Activated gamma-delta T cell treated with Interleukin-2 at 50 U/mL for 16 hours (primary cell): Measurements from ENCODE around the gene TBX21.
A peak's percentile ranks its signal among the peaks of the same experiment; 100 is the strongest.

Experiments used
- DNase-seq: peaks from one replicate; pipeline ENCODE4 v3.0.0-alpha.2; 2020

TBX21 gene

DNA sequence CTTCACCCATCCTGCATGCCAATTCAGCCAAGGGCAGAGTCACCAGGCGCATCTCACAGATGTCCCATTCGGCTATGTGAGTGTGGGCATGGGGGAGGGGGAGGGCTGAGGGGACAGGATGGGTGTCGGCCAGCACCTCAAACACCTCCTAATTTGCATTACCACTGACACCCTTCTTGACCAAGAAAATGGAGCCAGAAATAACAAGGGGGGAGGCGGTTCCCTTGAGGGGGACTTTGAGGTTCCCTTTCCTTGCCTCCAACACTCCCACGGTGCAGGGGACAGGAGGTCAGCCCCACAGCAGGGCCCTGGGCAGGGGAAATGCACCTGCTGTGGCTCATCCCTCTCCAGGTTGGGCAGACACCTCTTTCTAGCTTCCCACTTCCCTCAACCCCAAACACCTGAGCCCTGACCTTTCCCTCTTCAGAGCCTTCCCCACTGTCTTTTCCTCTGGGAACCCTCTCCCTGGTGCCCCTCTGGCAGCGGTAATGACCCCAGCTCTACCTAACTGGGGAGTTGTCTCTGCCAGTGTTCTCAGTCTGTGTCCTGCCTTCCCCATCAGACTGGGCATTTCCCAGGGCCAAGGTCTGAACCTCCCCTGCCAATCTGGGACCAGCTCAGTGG, 18.2 kb upstream of the TBX21 start:
- no peak for DNase-seq

DNA sequence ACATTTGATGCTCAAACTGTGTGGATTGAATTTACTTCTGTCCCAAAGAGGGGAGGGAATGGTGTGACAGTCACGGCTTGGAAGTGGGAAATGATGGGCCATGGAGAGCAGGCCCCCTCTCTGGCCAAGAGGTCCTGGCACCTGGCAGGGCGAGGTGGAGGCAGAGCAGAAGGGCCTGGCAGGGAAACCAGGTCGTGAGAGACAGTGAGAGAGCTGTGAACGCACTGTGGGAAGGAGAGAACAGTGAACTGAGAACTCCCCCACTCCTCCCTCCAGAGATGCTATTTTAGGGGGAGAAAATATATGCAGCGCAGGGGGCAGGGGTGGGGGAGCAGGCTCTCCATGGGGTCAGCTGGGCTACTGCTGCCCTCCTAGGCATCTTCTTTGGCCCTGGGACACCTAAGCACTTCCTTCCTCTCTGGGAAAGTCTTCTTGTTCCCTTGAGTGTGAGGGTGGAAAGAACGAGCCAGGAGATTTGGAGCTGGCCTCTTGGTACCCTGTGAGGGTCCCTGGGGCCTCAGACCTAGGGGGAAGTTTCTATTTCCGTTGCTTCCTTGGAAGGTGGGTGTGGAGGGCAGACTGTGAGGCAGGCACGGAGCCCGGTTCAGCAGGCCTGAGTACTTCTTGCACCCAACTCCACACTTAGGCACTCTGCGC, 17.2 kb upstream of the TBX21 start:
- no peak for DNase-seq

DNA sequence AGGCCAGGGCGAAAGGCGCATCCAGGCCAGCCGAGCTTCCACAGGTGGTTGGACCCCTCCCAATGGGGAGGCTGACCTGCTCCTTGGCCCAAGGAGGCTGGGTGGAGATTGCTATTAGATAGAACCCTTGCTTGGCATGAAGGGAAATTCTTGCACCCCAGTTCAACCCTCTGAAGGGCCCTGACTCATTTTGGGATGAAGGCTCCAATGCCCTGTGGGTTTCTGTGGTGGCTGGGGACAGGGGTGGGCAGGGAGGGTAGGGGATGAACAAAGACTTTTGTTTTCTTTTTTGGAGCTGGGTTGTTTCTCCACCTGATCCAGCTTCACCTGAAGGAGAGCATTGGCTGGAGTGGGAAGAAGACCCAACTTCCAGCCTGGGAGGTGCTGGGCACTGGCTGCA, 16.7 kb upstream of the TBX21 start:
- DNase-seq = no peak

DNA sequence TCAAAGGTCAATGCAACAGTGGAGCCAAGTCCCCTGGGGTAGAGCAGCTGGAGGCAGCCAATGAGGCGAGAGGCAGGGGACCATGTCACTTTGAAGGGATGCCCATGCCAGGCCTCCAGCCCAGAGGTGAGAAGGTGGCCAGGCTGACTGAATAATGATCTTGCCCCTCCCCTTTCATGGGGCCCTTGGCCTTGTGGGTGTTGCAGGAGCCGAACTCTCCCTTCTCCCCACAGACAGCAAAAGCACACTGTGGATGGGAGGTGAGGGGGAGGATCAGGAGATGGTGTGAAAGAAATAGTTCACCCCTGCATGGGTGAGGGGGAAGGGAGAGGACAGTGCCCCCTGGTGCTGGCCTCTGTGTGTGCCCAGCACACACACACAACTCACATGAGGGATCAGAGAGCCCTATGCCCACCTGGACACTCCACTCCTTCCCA, 15.8 kb upstream of the TBX21 start:
- DNase-seq = no peak

DNA sequence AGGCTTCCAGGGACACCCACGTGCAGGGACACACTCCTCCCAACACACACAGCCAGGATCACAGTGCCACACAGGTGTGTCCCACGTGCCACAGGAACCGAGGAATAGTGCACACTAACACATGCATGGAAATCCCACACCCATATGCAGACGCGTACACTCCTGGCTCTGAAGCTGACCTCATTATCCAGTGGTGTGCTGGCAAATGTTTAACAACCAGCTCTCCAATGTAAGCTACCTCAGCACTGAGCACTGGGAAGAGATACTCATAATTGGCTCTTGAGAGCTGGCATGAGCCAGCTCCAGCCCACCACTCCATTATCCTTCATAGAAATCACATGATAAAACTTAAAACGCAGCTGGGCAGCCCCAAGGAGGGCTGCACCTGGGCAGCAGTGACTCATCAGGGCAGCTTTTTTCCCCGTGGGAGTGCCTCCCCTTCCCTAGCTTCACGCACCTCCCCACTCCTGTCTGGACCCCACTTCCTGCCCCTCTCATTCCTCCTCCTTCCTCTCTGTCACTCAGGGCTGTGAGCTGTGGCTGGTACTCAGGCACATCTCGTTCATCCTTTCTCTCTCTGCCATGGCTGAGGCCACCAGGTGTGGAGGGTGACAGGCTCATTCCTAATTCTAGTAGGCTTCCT, 14.9 kb upstream of the TBX21 start:
- DNase-seq = no peak

DNA sequence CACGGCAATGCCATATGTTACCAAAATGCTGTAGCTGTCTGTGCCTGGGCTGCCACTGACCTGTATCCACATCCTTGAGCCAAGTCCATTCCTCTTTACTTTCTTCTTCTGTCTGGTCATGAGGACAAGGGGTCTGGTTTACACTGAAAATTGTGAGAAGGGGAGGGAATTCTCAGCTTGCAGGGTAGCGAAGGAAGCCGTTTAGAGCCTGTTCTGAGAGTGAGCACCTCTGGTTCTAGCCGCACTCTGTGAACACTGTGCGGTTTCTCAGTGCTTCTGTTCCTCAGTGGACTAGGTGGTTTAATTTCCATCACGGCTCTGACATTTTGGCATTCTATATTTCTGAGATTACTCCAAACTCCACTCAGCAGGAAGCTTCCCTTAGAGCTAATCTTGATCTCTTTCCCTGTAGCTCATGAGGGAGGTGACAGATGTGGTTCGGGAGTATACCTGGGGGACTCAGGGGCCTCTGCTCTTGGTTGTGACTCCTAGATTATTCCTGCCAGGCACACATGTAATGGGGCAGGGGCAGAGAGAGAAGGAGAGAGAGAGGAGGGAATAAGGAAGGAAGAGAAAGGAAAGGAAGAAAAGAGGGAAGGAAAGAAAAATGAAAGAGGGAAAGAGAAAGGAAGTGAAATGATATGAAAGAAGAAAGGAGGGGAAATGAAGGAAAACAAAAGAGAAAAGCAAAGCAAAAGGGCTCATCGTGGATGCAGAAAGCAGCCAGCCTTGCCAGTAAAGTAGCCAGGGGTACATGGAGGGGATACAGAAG, 14.2 kb upstream of the TBX21 start:
- DNase-seq = no peak

DNA sequence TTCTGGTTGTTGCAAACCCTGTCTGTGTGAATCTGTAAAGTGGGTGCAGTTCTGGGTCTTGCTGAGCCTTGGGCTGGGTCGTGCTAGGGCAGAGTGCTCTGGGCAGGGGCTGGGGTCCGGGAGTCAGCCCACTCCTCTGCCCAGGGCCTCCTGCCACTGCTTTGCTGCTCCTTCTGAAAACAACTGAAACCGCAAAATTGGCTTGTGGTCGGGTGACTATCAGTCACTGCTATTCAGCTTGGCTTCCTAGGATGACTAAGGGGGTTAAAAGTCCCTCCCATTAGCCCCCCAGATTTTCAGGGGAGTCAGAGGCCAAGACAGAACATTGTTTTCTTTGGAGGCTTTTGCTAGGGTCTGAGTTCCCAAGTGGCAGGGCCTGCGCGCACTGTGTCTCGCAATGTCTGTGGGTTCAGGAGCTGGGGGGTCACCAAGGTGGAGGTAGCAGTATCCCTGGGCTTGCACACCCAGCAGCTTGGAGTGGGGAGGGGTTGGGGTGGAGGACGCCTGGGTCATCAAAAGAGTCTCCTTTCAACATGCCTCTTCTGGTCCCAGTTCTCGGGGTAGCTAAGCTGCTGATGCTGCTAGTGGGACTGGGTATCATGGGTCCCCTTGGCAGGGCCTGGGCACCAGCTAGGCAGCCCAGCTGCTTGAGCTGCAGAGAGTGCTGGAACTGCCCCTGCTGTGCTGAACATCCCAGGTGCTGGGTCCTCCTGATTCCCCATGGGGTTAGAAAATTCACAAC, 13.5 kb upstream of the TBX21 start:
- DNase-seq = peak; percentile 52

DNA sequence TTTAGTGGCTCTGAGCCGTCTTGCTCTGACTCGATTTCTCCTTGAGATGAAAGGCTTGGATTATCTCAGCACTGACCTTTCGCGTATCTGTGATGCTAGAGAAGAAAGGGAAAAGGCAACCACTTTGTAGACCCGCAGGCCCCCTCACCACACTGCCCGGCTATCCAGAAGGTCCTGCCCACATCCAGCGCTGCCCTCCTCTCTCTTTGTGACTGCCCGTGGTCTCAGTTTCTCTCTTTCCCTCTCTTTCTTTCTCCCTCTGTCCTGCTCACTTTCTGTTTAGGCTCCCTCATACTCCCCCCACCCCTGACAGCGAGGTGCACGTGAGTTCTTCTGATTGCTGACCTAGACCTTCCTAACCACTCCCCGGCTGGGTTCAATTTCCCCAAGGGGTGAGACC, 12.8 kb upstream of the TBX21 start:
- DNase-seq = no peak

DNA sequence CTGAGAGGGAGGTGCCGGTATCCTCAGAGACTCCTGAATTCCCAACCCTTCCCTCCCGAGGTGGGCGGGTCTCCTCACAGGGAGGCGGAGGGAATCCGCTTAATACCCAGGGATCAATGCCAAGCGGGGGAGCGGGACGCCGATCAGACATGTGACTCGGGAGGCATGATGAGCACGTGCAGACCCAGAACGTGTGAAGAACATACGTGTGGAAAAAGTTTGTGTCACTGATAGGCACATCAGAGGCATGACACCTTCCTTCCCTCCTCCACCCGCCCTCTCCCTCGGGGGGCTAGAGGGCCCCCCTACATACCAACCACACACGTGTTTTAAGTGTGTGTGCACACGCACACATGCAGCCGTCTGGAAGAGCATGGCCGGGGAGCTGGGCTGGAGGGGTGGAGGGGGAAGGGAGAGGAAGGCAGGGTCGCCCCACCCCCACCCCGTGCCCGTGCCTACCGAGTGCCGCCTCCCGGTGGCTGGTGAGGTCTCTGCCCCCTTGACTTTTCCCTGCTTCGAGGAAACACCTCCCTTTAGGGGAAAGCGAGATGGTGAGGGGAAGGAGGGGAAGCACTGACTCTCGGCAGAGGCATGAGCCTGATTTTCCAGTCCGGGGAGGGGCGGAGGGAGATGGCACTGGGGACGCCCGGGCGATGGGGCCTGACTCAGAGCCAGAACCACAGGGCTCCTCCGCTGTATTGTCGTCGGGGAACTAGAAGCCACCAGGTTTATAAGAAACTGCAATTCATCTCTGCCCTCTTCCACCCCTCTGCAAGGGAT, 12.1 kb upstream of the TBX21 start:
- peak; percentile 77 for DNase-seq

DNA sequence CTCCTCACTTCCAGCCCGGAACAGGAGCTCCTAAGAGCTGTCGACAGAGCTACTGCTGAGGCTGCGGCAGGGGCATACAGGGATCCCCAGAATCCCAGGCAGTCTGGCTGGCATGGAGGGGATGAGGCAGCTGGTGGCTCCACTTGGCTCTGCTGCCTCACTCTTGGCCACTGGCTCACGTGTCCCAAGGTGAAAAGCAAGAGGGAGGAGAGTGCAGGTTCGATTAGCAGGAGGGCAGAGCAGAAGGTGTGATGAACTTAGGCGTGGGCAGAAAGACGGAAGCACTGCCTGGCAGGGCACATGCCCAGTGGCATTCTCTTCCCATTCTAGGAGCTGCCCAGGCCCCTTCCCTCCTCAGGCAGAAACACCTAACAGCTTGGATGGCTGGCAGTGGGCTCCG, 11.3 kb upstream of the TBX21 start:
- DNase-seq = no peak

DNA sequence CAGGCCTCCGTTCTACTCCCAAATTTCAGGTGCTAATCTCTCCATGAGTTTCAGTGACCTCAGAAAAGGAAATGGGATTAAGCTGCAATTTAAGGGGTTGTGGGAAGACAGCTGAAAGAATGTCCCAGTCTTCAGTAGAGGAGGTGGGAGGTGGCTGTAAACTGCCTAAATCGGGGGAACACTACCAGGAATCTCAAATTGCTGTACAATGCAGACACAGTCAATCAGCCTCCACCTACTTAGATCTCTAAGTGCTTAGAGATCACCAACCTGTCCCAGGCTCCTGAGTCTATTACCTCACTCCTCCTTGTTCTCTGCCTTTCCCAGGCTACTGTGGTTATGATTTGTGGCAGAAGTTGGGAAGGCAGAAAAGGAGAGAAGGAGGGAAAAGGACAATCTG, 8.3 kb upstream of the TBX21 start:
- no peak for DNase-seq

DNA sequence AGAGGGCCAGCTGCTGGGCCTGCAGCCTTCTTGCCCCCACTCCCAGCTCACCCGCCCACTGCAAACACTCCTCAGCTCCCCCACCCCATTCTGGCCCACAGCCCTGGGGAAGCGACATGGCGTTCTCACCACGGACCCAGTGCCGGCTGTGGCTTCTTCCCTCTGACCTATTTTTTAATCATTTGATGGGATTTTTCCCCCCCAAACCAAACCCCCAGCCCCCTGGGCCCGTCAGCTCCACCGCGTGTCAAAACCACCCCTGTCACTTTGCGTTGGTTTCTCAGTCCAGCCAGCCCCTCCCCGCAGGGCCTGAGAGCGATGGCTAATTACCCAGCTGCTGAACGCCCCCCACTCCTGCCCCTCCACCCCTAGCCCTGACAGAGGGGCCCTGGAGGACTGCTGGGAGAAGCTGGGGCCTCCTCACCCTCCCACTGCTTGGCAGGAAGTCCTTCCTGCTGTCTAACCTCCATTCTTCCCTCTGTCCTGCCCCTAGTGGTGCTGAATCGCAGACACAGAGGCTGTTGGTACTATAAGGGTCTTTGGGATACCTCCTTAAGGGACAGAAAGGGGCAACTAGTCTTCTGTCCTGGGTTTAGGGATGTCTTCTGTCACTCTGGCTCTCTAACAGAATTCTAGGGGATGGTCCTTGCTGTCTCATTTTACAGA, 7.5 kb upstream of the TBX21 start:
- DNase-seq = no peak

DNA sequence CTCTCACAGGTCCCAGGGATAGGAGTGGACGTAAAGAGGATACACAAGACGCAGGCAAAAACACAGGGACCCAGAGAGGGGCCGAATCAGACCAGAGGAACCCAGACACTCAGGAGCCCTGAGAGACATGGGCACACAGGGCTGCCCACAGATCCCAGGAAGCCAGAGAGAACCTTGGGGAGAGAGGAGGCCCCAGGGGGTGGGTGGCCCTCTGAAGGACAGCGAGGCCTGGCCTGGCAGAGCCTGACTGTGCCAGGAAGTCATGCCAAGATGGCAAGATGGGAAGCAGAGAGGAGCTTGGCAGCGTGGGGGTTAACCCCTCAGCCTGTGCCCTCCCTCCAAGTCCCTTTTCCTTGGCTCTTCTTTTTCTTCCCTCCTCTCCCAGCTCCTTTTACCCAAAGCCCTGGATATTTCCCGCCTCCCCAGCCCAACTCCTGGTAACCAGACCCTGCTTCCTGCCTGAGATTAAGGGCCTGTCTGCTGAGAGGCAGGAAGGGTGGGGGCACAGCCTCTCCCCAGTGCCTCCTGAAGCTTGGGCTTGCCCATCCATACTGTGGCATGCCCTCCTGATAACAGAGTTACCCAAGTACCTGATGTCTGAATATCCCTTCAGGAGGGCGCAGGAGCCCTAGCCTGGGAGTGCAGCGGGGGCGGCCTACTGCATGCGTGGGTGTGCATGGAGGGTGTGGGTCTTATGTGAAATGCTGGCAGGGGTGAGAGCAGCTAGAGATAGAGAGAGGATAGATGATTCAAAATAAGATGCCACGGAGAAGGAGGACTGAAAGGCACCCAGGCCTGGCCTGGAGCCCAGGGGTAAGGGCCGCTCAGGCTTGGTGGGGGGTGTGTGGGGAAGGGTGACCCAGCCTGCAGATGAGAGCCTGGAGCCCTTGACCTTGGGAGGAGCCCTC, 6.0 kb upstream of the TBX21 start:
- no peak for DNase-seq

DNA sequence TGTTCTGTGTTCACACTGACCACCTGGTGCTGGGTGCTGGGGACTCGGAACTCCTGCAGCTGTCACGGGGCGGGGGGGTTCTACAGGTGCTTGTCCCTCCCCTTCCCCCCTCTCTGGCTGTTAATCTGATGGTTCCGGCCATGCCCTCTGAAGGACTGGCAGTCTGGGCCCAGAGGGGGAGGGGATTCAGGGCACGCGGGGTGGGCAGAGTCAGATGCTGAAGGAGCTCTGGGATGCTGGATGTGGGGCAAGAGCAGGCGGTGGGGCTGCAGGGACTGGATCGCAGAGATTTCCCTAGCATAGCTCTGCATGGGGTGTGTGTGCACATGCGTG, 5.4 kb upstream of the TBX21 start:
- no peak for DNase-seq

DNA sequence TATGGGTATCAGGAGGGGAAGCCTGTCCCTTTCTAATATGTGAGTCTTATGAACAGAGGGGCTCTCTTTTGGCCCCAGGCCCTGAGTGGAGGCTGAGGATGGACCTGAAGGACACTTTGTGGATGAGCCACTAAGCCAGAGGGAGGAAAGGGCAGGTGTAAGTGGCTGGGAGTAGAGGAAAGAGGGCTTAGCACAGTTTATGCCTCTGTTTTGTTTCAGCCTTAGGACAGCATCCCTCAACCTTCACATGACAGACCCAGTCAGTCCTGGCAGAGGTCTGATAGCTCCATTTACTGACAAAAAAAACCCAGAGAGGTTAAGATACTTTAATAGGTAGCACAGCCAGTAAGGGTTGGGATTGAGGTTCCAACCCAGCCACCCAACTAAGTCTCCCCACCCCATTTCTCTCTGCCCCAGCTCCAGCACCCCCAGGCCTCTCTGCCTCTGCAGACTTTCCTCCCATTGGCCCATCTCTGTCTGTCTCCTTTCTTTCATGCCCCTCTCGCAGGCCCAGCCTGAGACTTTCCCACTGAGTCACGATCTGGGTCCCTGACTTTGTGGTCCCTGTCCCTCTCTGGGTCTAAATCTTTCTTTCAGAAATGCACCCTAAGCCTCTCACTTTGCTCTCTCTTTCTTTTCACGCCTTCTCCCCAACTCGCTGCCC, 4.7 kb upstream of the TBX21 start:
- no peak for DNase-seq

DNA sequence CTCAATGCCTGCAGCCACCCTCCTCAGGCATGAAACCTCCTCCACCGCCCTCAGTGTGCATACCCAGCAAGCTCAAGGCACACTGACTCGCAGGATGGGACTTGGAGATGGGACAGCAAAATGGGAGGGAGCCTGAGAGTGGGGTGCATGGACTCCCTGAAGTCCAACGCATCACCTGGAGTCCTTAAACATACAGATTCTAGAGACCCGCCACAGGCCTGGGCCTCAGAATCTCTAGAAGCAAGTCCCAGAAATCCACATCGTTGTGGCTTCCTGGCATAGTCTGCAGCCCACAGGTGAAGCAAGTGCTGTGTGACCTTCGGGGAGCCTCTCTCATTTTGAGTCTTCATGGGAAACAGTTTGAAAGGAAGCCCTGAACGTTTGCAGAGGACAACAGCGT, 3.6 kb upstream of the TBX21 start:
- DNase-seq = no peak

DNA sequence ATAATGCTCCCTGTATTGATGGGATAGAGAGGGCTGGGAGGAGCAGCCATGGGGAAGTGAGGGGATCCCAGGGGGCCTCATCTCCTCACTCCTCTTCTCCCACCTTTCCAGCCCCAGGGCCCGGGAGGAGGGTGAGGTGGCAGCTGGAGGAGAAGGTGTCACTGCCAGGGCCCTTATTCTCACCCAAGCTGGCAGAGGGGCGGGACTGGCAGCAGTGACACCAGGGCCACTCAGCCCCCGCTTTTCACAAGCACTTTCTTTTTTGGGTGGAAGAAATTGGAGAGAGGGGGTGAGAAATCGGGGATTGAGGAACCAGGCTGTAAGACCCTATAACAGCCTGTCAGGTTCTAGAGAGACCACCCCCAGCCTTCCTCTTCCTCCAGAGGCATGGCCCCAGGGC, 2.4 kb upstream of the TBX21 start:
- DNase-seq = no peak

DNA sequence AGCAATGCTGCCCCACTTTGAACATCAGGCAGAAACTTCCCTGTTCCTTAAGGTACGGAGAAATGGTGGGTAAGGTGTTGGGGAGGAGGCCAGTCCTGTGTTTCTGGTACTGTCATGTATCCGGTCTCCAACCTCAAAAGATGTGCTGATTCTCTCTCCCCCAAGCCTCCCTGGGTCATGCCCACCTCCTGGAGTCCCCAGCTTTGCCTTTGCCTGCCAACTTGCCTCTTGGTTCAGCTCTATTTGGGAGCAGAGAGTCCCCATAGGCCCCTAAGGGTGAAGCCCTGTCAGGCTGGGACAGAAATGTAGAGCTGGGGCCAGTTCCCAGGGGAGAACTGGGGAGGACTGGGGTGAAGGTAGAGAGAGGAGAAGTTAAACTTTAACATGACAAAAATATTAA, 1.6 kb upstream of the TBX21 start:
- no peak for DNase-seq

DNA sequence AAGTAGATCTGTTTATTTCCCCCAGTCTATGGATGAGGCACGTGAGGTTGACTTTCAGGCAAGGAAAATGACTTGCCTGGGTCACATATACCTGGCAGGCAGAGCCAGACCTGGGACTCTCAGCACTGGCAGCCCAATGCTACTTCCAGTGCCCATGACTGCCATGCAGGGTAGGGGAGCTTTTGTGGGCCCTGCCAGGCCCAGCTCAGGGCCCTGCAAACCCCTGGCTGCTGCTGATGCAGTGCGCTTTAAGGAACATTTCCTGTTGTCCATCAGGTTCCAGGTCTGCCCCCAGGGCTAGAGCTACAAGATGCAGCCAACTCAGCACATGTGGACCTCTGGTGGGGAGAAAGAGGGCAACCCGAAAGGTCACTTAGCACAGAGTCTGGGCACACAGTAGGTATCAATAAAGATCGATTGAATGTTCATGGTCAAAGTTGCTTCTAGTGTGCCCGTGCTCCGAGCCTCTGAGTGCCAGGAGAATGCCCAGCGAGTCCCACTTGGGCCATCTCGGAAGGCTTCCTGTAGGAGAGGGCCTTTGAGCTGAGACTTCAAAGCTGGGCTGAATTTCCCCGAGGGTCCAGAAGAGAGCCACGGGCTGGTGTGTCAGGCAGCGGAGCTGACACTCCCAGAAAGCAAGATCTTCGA, 513 bp upstream of the TBX21 start:
- peak; percentile 6 for DNase-seq
